HEK293T (cell line): ENCODE results near the gene CLDN9.
"Not testable (repeated sequence)": the region's sequence is repeated elsewhere in the genome, so short reads cannot be mapped to it uniquely, and the experiment has no call there.

Source experiments
- CTCF ChIA-PET: fragments of 350-600 bp; formaldehyde crosslinking; extraction: SDS; loops from one replicate; lab custom pipeline; 2021; ENCODE audit warnings: antibody characterized with exemption, inconsistent platforms; lab: Yijun Ruan, JAX
- POLR2A ChIA-PET: fragments of 350-600 bp; formaldehyde crosslinking; extraction: SDS; loops from one replicate; lab custom pipeline; 2020; ENCODE audit warnings: antibody characterized with exemption, inconsistent platforms; lab: Yijun Ruan, JAX
- DNase-seq: peaks from one replicate; pipeline ENCODE4 v3.0.0; 2012; ENCODE audit warnings: mixed read lengths; ENCODE audit errors: extremely low spot score
- ARNT ChIP-seq: fragments of 450-650 bp; IDR thresholded peaks from 2 replicates; pipeline ENCODE4 v1.6.1; 2017; ENCODE audit warnings: mild to moderate bottlenecking
- BHLHE40 ChIP-seq: fragments of 450-650 bp; IDR thresholded peaks from 2 replicates; pipeline ENCODE4 v1.6.1; 2016; ENCODE audit warnings: mild to moderate bottlenecking, moderate library complexity, borderline replicate concordance
- CTBP1 ChIP-seq: fragments of 450-650 bp; IDR thresholded peaks from 2 replicates; pipeline ENCODE4 v1.6.1; 2016; ENCODE audit warnings: borderline replicate concordance
- ELF4 ChIP-seq: fragments of 450-650 bp; IDR thresholded peaks from 2 replicates; pipeline ENCODE4 v1.6.1; 2017; ENCODE audit warnings: antibody characterized with exemption
- FOXA1 ChIP-seq: fragments of 450-650 bp; IDR thresholded peaks from 2 replicates; pipeline ENCODE4 v1.6.1; 2016; ENCODE audit warnings: mild to moderate bottlenecking
- FOXK2 ChIP-seq: fragments of 450-650 bp; IDR thresholded peaks from 2 replicates; pipeline ENCODE4 v1.6.1; 2016; ENCODE audit warnings: mild to moderate bottlenecking
- FOXM1 ChIP-seq: fragments of 450-650 bp; IDR thresholded peaks from 2 replicates; pipeline ENCODE4 v1.6.1; 2017; ENCODE audit warnings: mild to moderate bottlenecking, borderline replicate concordance
- HDGF ChIP-seq: fragments of 450-650 bp; IDR thresholded peaks from 2 replicates; pipeline ENCODE4 v1.6.1; 2017; ENCODE audit warnings: antibody characterized with exemption, borderline replicate concordance
- L3MBTL2 ChIP-seq: fragments of 450-650 bp; conservative IDR thresholded peaks from 2 replicates; pipeline ENCODE4 v1.6.1; 2016; ENCODE audit warnings: mild to moderate bottlenecking
- LEF1 ChIP-seq: fragments of 450-650 bp; IDR thresholded peaks from 2 replicates; pipeline ENCODE4 v1.6.1; 2017; ENCODE audit warnings: mild to moderate bottlenecking, borderline replicate concordance
- NFRKB ChIP-seq: fragments of 450-650 bp; IDR thresholded peaks from 2 replicates; pipeline ENCODE4 v1.6.1; 2016; ENCODE audit warnings: mild to moderate bottlenecking, moderate library complexity
- SP1 ChIP-seq: fragments of 450-650 bp; IDR thresholded peaks from 2 replicates; pipeline ENCODE4 v1.6.1; 2017
- SUZ12 ChIP-seq: fragments of 450-650 bp; IDR thresholded peaks from 2 replicates; pipeline ENCODE4 v1.6.1; 2016; ENCODE audit warnings: mild to moderate bottlenecking
- TARDBP ChIP-seq: fragments of 450-650 bp; IDR thresholded peaks from 2 replicates; pipeline ENCODE4 v1.6.1; 2016
- ZNF384 ChIP-seq: fragments of 450-650 bp; IDR thresholded peaks from 2 replicates; pipeline ENCODE4 v1.6.1; 2016
- TF ChIP-seq, protein P1 (sequence below): fragments of 450-650 bp; IDR thresholded peaks from 2 replicates; pipeline ENCODE4 v1.6.1; 2016

Gene CLDN9

DNA sequence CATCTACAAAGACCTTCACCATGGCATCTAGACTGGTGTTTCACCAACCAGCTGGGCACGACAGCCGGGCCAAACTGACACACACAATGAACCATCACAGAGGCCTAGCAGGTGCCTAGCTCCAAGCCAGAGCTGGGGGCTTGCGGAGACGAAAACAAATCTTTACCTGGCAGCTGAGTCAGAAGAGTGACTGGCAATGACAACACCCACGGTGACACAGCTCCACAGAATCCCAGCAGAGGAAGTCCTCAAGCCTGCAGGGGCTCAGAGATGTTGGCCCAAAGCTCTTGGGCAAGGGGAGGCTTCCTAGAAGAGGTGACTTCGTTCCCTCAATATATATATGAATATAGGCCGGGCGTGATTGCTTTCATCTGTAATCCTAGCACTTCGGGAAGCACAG is 38.8 kb downstream of the CLDN9 start:
- DNase-seq = no peak
- no peak for TF ChIP-seq FOXA1
- TF ChIP-seq TARDBP = no peak
- TF ChIP-seq BHLHE40 = no peak
- no peak for TF ChIP-seq L3MBTL2
- TF ChIP-seq FOXK2 = no peak
- no peak for TF ChIP-seq ARNT
- no peak for TF ChIP-seq NFRKB
- no peak for TF ChIP-seq LEF1
- no peak for TF ChIP-seq ZNF384
- no peak for TF ChIP-seq SUZ12
- no peak for TF ChIP-seq FOXM1
- no peak for TF ChIP-seq HDGF
- no peak for TF ChIP-seq ELF4
- TF ChIP-seq SP1 = no peak
- TF ChIP-seq, protein P1, sequence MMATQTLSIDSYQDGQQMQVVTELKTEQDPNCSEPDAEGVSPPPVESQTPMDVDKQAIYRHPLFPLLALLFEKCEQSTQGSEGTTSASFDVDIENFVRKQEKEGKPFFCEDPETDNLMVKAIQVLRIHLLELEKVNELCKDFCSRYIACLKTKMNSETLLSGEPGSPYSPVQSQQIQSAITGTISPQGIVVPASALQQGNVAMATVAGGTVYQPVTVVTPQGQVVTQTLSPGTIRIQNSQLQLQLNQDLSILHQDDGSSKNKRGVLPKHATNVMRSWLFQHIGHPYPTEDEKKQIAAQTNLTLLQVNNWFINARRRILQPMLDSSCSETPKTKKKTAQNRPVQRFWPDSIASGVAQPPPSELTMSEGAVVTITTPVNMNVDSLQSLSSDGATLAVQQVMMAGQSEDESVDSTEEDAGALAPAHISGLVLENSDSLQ = no peak
- ChIA-PET CTCF (interaction anchor here (0.5 kb wide), 1 partner anchor 18 kb away, joined by 4 read pairs; no protein-coding TSS in a partner anchor), POLR2A (interaction anchor here (0.9 to 1.0 kb wide), 2 partner anchors 20 to 21 kb away, joined by 3 to 4 read pairs; no protein-coding TSS in a partner anchor)

DNA sequence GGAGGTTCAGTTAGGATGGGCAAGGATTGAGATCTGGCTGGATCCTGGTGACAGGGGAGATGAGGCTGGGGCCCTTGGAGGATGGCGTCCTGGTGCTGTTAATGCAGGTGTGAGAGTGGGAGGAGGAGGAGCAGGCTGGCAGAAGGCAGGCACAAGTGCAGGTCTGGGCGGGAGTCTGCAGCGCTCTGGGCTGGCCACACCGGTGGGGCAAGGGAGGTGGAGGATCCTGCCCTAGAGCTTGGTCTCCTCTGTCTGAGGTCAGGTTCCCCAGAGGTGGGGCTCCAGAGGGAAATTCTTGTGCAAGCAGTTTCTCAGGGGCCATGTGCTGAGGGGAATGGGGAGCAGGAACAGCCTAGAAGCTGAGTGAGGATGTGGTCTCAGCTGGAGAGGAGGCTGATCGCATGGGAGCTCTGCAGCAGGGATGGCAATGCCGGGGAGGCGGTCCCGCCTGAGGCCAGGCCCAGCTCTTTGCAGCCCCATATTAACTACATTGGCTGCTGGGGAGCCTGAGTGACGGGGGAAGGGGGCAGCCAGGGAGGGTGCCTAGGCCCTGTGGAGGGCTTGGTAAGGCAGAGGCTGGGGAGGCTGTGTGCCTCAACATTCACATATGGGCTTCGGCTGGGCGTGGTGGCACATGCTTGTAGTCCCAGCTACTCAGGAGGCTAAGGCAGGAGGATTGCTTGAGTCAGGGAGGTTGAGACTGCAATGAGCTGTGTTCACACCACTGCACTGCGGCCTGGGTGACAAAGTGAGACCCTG is 40.0 kb downstream of the CLDN9 start:
- DNase-seq, POLR2A ChIA-PET, CTCF ChIA-PET: not testable (repeated sequence)

DNA sequence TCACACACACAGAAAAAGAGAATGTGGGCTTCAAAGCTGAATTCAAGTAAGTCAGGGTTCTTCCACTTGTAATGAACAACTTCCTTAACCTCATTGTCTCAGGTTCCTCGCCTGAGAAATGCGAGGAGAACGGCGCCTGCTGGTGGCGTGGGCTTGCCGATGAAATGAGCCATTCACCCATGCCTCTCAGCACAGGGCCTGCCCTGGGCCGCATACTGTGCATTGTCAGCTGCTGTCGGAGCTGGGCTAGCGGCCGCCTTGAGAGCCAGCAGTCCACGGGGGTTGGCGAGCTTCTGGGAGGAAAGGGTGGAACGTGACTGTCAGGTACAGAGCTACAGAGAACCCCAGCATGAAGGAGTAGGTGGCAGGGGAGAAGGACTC is 40.6 kb downstream of the CLDN9 start:
- DNase-seq, POLR2A ChIA-PET, CTCF ChIA-PET: not testable (repeated sequence)

DNA sequence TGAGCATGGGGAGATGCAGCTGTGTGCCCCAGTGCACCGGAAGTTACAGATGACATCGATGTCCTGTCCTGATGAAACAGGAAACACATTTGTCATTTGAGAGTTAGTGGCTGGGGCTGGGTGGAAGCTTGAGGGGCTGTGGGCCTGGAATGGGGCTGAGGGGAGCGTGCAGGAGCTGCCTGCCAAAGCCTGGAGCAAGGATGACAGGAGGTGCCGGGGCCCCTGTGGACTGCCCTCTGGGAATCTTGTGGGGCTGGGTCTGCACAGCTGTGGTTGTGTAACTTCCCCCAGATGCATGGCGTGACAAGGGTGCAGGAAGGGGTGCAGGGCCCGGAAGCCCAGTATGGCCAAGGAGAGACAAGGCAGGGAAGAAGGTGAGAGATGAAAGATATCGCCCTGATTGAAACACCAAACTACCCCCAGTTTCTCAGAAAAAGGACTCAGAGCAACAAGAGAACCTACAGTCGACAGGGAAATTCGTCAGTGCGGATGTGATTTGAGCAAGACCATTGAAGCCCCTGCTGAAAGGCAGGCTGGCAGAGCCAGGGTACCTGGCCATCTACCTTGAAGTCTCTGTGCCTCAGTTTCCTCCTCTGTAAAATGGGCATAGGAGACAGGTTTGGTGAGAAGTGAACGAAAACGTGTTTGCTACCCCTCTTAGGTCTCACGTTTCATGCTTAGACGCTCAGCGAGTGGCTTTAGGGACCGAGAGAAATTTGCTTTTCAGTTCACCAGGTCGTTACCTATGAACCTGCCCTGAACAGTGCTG is 42.4 kb downstream of the CLDN9 start:
- TF ChIP-seq BHLHE40 (no peak), ARNT (no peak), HDGF (no peak), ELF4 (no peak), LEF1 (no peak), FOXK2 (no peak), FOXM1 (no peak)
- CTCF ChIA-PET = no interaction called here
- DNase-seq = no peak
- POLR2A ChIA-PET = interaction anchor here (1.0 to 1.8 kb wide), 2 partner anchors 20 to 74 kb away, joined by 3 to 4 read pairs; no protein-coding TSS in a partner anchor

DNA sequence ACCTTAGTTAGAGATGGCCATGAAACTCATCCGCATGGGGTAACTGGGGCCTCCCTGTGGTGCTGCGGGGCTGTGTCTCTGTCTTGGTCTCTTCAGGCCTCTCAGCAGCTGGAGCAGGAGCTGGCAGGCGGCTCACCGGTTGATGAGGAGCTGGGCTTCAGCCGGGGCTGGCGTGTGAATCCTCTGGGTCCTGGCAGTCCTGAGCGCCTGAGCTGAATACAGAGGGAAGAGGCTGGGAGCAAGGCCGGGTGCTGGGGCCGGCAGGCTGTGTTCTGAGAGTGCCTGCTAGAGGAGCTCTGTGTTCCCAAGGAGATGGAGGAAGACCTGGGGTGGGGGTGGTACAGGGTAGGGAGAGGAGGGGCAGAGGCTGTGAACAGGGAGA is 43.0 kb downstream of the CLDN9 start:
- ChIA-PET POLR2A (interaction anchor here (0.6 to 1.8 kb wide), 2 partner anchors 74 to 116 kb away, joined by 3 to 4 read pairs; no protein-coding TSS in a partner anchor), CTCF (interaction anchor here (0.6 kb wide), 1 partner anchor 40 kb away, joined by 4 read pairs; no protein-coding TSS in a partner anchor)
- DNase-seq = not testable (repeated sequence)

DNA sequence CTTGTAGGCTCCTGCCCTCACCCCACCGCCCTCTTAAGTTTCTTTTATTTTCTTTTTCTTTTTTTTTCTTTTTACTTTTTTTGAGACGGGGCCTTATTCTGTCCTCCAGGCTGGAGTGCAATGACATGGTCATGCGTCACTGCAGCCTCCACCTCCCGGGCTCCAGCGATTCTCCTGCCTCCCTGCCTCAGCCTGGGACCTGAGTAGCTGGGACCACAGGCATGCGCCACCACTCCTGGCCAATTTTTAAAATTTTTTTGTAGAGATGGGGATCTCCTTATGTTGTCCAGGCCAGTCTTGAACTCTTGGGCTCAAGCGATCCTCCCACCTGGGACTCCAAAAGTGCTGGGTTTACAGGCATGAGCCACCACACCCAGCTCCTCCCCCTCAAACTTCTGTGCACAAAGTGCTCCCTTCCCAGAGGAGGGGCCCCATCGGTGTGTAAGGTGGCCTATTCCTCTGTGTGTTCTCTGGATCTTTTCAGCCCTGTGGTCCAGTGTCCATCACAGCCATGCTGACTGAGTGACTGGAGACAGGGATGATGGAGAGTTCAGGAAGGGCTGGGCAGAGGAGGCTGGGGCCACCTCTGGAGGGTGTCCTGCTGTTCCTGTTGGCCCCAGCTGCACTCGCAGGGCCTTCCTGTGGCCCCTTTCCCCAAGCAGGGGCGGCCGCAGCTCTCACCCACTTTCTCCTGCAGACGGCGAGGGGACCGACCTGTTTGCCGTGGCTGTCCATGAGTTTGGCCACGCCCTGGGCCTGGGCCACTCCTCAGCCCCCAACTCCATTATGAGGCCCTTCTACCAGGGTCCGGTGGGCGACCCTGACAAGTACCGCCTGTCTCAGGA is 43.8 kb downstream of the CLDN9 start:
- ChIA-PET CTCF (interaction anchor here (0.6 kb wide), 1 partner anchor 39 kb away, joined by 4 read pairs; no protein-coding TSS in a partner anchor), POLR2A (interaction anchor here (0.6 to 1.8 kb wide), 2 partner anchors 73 to 115 kb away, joined by 3 to 4 read pairs; no protein-coding TSS in a partner anchor)
- DNase-seq = no peak
- TF ChIP-seq FOXM1 = no peak
- no peak for TF ChIP-seq SUZ12
- TF ChIP-seq FOXK2 = no peak
- TF ChIP-seq HDGF = no peak
- no peak for TF ChIP-seq NFRKB
- no peak for TF ChIP-seq L3MBTL2
- TF ChIP-seq BHLHE40 = no peak
- no peak for TF ChIP-seq LEF1
- TF ChIP-seq TARDBP = no peak
- no peak for TF ChIP-seq SP1
- no peak for TF ChIP-seq ARNT
- TF ChIP-seq ELF4 = no peak
- TF ChIP-seq, protein P1 = no peak
- no peak for TF ChIP-seq ZNF384
- TF ChIP-seq FOXA1 = no peak
- TF ChIP-seq CTBP1 = no peak
